RWPE2 (cell line): ENCODE measurements around the gene COX6A2.

ENCODE experiments used
- ATAC-seq: fragments of 200-7000 bp; cut with Tn5 transposase; 3 replicates; pipeline ENCODE4 v1.9.1; 2021; ENCODE audit warnings: low read depth
- DNase-seq: peaks from one replicate; pipeline ENCODE4 v3.0.0-alpha.2; 2020; ENCODE audit warnings: low spot score
- H3K27ac ChIP-seq: fragments of 450-650 bp; 2 replicates; pipeline ENCODE4 v1.5.1; 2017; ENCODE audit warnings: mild to moderate bottlenecking; ENCODE audit not compliant: poor library complexity, severe bottlenecking
- H3K27me3 ChIP-seq: fragments of 250-450 bp; sonication (Bioruptor Pico); 2 replicates; pipeline ENCODE4 v1.5.1; 2021; ENCODE audit warnings: mild to moderate bottlenecking, moderate library complexity; ENCODE audit not compliant: insufficient read depth, poor library complexity, severe bottlenecking
- H3K36me3 ChIP-seq: fragments of 250-450 bp; sonication (Bioruptor Pico); 2 replicates; pipeline ENCODE4 v1.5.1; 2020; ENCODE audit warnings: low read depth, mild to moderate bottlenecking, moderate library complexity
- H3K4me1 ChIP-seq: fragments of 250-450 bp; sonication (Bioruptor Pico); 2 replicates; pipeline ENCODE4 v1.5.1; 2021; ENCODE audit warnings: mild to moderate bottlenecking, moderate library complexity; ENCODE audit not compliant: insufficient read depth, poor library complexity, severe bottlenecking
- H3K4me3 ChIP-seq: fragments of 250-450 bp; sonication (Bioruptor Pico); 2 replicates; pipeline ENCODE4 v1.5.1; 2021; ENCODE audit warnings: mild to moderate bottlenecking, moderate library complexity; ENCODE audit not compliant: severe bottlenecking
- H3K9me3 ChIP-seq: fragments of 250-450 bp; sonication (Bioruptor Pico); 2 replicates; pipeline ENCODE4 v1.5.1; 2021; ENCODE audit warnings: mild to moderate bottlenecking, moderate library complexity; ENCODE audit not compliant: severe bottlenecking
- CTCF ChIP-seq: fragments of 450-650 bp; IDR thresholded peaks from one replicate; pipeline ENCODE4 v1.5.1; 2017; ENCODE audit warnings: mild to moderate bottlenecking, moderate library complexity; ENCODE audit not compliant: poor library complexity, severe bottlenecking

The COX6A2 gene

GRCh38 chr16:31397701-31398100 lies 30.5 kb downstream of the COX6A2 start:
- no peaks in the 10 kb centered on the region for H3K27me3 ChIP-seq
- H3K9me3 ChIP-seq = no peaks in the 10 kb centered on the region
- H3K4me1 ChIP-seq = peaks cover 3% of the 10 kb centered on the region
- DNase-seq (no peak), ATAC-seq (no peak)
- no peak overlapping the region for H3K4me3 ChIP-seq
- H3K27ac ChIP-seq = no peak overlapping the region
- no peak for TF ChIP-seq CTCF
- no peaks in the 10 kb centered on the region for H3K36me3 ChIP-seq

- no peak for DNase-seq
- ATAC-seq = no peak
- Histone ChIP-seq H3K4me3 (no peak overlapping the region), H3K9me3 (no peaks in the 10 kb centered on the region), H3K4me1 (no peaks in the 10 kb centered on the region), H3K36me3 (no peaks in the 10 kb centered on the region), H3K27me3 (no peaks in the 10 kb centered on the region), H3K27ac (no peak overlapping the region)
- TF ChIP-seq CTCF = no peak
These were observed 31.0 kb downstream of the COX6A2 start for GRCh38 chr16:31397096-31397660.

- DNase-seq = no peak
- no peak overlapping the region for H3K4me3 ChIP-seq
- H3K4me1 ChIP-seq = no peaks in the 10 kb centered on the region
- H3K27ac ChIP-seq = no peak overlapping the region
- H3K36me3 ChIP-seq = no peaks in the 10 kb centered on the region
- H3K27me3 ChIP-seq = no peaks in the 10 kb centered on the region
- no peak for TF ChIP-seq CTCF
- no peaks in the 10 kb centered on the region for H3K9me3 ChIP-seq
- no peak for ATAC-seq
These were observed 32.5 kb downstream of the COX6A2 start for GRCh38 chr16:31395647-31396046.

- Histone ChIP-seq H3K4me1 (no peaks in the 10 kb centered on the region), H3K9me3 (no peaks in the 10 kb centered on the region)
- no peak for ATAC-seq
These were observed 35.1 kb downstream of the COX6A2 start, which contains the start of gene ITGAD for GRCh38 chr16:31393056-31393455. Gene ITGAD, plus strand, starts transcription at chr16:31393335. Its CDS starts 26 bp downstream, at chr16:31393361.

More at GRCh38 chr16:31393056-31393455, 35.1 kb downstream of the COX6A2 start, which contains the start of gene ITGAD:
- H3K36me3 ChIP-seq = no peaks in the 10 kb centered on the region
- H3K27me3 ChIP-seq = no peaks in the 10 kb centered on the region
- DNase-seq = no peak
- H3K4me3 ChIP-seq = no peak within 1 kb of the TSS
- no peak for TF ChIP-seq CTCF
- no peak within 1 kb of the TSS for H3K27ac ChIP-seq
